Left colon (tissue), 2 donors: ENCODE data around the gene IFNGR1. TPM values are rescaled to one million over a fixed set of nuclear protein-coding genes. Genes with fewer than 3 reads are reported as not detected.

Experiments
- ATAC-seq: fragments of 200-7000 bp; cut with Tn5 transposase; one replicate; pipeline ENCODE4 v1.9.1; 2020; ENCODE audit warnings: mild to moderate bottlenecking, moderate library complexity
- DNase-seq, 2 donors: peaks; one replicate each; pipeline ENCODE4 v3.0.0-alpha.2; 2020
- intact Hi-C, 2 donors: fragments of 100-400 bp; cut with DNase I in 1 of 2; cut with micrococcal nuclease in 1 of 2; formaldehyde crosslinking; loops; one replicate each; pipeline versions ENCODE4 v1.11.2 to v1.14.0; 2022; cut with DNase I, micrococcal nuclease
- total RNA-seq, 2 donors: library from RNA; stranded (reverse); fragmentation: NEBNext Ultra II Directional; extraction: Animal tissue kit (Norgen Biotek cat#: 25700); gene quantifications; one replicate each; pipeline ENCODE4 v1.2.1, GENCODE V29; 2021
- donor health status: DM: no; HTN: no; CAD: no.
- donor health status: DM: yes; HTN: yes; CAD: no.

Gene IFNGR1
- total RNA-seq, 2 donors from 2014 or later = 77.2 to 106 TPM

- DNase-seq (peak in 1 of 2 donors; percentile 67), ATAC-seq (peak; percentile 69)
- intact Hi-C loops = no loop called here
These were observed 53.6 kb downstream of the IFNGR1 start for GRCh38 chr6:137165375-137166246.

- no peak for ATAC-seq
- DNase-seq = no peak
- intact Hi-C loops = no loop called here
These were observed 55.4 kb downstream of the IFNGR1 start for GRCh38 chr6:137163732-137164318.

- ATAC-seq = no peak
- DNase-seq = no peak
- intact Hi-C loops = no loop called here
These were observed 56.4 kb downstream of the IFNGR1 start for GRCh38 chr6:137162692-137163306.

GRCh38 chr6:137161949-137162348, 57.2 kb downstream of the IFNGR1 start:
- no peak for ATAC-seq
- intact Hi-C loops = no loop called here
- DNase-seq = no peak

- intact Hi-C loops = no loop called here
- no peak for ATAC-seq
- DNase-seq = no peak
These were observed 58.4 kb downstream of the IFNGR1 start for GRCh38 chr6:137160763-137161162.

- no peak for ATAC-seq
- DNase-seq = no peak
- intact Hi-C loops = no loop called here
These were observed 59.3 kb downstream of the IFNGR1 start for GRCh38 chr6:137159912-137160311.

GRCh38 chr6:137157601-137158000, 61.6 kb downstream of the IFNGR1 start:
- ATAC-seq (no peak), DNase-seq (no peak)
- intact Hi-C loops = no loop called here

GRCh38 chr6:137156650-137157049, 62.5 kb downstream of the IFNGR1 start:
- DNase-seq (no peak), ATAC-seq (no peak)
- intact Hi-C loops = no loop called here

GRCh38 chr6:137155830-137156229, 63.4 kb downstream of the IFNGR1 start:
- ATAC-seq (no peak), DNase-seq (no peak)
- intact Hi-C loops = no loop called here

GRCh38 chr6:137150072-137150471, 69.1 kb downstream of the IFNGR1 start:
- ATAC-seq (no peak), DNase-seq (no peak)
- intact Hi-C loops = no loop called here

GRCh38 chr6:137149035-137149393, 70.2 kb downstream of the IFNGR1 start:
- ATAC-seq (no peak), DNase-seq (no peak)
- intact Hi-C loops = no loop called here

- no peak for ATAC-seq
- intact Hi-C loops = no loop called here
- no peak for DNase-seq
These were observed 70.7 kb downstream of the IFNGR1 start for GRCh38 chr6:137148306-137149034.

Other genes with a start within 250 kb of the IFNGR1 start
- gene IL20RA, start 174.4 kb downstream of the IFNGR1 start, total RNA-seq = 10 to 100 TPM; 11.8 to 13.4 TPM
- gene IL22RA2, start 45.7 kb downstream of the IFNGR1 start, total RNA-seq = not detected